Endothelial cell (in vitro differentiated cells): Measurements from ENCODE around the gene PTH2. TPM values are rescaled to one million over a fixed set of nuclear protein-coding genes. Genes with fewer than 3 reads are reported as not detected.

Source experiments
- DNase-seq: peaks from one replicate; pipeline ENCODE4 v3.0.0; 2021; ENCODE audit warnings: low spot score
- H3K27ac Mint-ChIP-seq: one replicate; pipeline ENCODE4 v1.8.0; 2021; ENCODE audit warnings: mixed read lengths, inconsistent platforms; ENCODE audit not compliant: unreplicated experiment
- H3K27me3 Mint-ChIP-seq: one replicate; pipeline ENCODE4 v1.8.0; 2021; ENCODE audit warnings: mild to moderate bottlenecking, moderate library complexity, mixed read lengths, inconsistent platforms; ENCODE audit not compliant: unreplicated experiment
- H3K36me3 Mint-ChIP-seq: one replicate; pipeline ENCODE4 v1.8.0; 2021; ENCODE audit warnings: mild to moderate bottlenecking, low read depth, mixed read lengths, inconsistent platforms; ENCODE audit not compliant: unreplicated experiment
- H3K4me1 Mint-ChIP-seq: one replicate; pipeline ENCODE4 v1.8.0; 2021; ENCODE audit warnings: mild to moderate bottlenecking, mixed read lengths, inconsistent platforms; ENCODE audit not compliant: unreplicated experiment
- H3K4me3 Mint-ChIP-seq: one replicate; pipeline ENCODE4 v1.8.0; 2021; ENCODE audit warnings: mild to moderate bottlenecking, mixed read lengths, inconsistent platforms; ENCODE audit not compliant: unreplicated experiment
- H3K9me3 Mint-ChIP-seq: one replicate; pipeline ENCODE4 v1.8.0; 2021; ENCODE audit warnings: mixed read lengths, inconsistent platforms; ENCODE audit not compliant: unreplicated experiment
- CTCF ChIP-seq: fragments of 200-600 bp; sonication (generic); IDR thresholded peaks from one replicate; pipeline ENCODE4 v1.5.0; 2021; ENCODE audit warnings: antibody characterized with exemption; ENCODE audit not compliant: unreplicated experiment
- total RNA-seq: library from RNA; stranded (reverse); fragmentation: NEBNext Ultra II Directional; extraction: Animal tissue kit (Norgen Biotek cat#: 25700); gene quantifications from one replicate; pipeline ENCODE4 v1.2.1, GENCODE V29; 2021; ENCODE audit not compliant: unreplicated experiment

PTH2 gene
- total RNA-seq, 1 donor from 2014 or later = not detected

DNA sequence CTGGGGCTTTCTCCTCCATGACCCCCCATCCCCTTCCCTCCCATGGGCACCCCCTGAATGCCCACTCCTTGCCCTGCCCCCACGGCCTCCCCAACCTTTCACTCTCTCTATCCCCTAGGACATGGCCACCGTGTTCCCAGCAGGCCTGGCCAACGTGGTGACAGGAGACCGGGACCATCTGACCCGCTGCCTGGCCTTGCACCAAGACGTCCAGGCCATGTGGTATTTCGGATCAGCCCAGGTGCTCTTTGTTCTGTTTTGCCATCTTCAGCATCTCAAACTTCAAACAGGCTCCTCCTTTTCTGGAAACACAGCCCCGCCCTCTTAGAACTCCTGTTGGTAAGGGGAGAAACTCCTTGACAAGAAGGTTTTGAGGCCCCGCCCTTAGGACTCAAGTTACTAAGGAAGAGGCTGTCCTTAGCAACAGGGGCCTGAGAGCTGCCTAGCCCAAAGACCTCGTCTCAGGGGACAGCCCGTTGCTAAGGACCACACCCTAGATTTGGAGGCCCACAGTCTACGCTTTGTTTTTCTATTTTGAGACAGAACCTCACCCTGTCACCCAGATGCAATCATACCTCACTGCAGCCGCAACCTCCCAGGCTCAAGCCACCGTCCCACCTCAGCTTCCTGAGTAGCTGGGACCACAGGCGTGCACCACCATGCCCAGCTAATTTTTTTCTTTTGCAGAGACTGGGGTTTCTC is 45.7 kb upstream of the PTH2 start:
- no peak for TF ChIP-seq CTCF
- peaks cover 5% of the 10 kb centered on the region for H3K4me1 Mint-ChIP-seq
- H3K27ac Mint-ChIP-seq = no peak overlapping the region
- no peak for DNase-seq
- H3K9me3 Mint-ChIP-seq = no peaks in the 10 kb centered on the region
- H3K36me3 Mint-ChIP-seq = peaks cover 6% of the 10 kb centered on the region
- peaks cover 5% of the 10 kb centered on the region for H3K27me3 Mint-ChIP-seq
- peak overlapping the region; percentile 11 for H3K4me3 Mint-ChIP-seq

DNA sequence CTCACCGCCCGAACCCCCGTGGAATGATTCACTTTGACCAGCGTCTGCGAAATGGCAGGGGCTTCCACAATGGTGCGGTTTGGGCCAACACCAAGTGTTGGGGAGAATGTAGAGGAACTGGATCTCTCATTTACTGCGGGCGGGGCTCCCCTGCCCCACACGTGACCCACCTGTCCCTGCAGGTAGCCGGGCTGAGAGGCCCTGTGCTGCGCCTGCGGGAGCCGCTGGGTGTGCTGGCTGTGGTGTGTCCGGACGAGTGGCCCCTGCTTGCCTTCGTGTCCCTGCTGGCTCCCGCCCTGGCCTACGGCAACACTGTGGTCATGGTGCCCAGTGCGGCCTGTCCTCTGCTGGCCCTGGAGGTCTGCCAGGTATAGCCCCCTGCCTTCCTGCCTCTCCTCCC is 45.0 kb upstream of the PTH2 start:
- Mint-ChIP-seq H3K27me3 (peaks cover 5% of the 10 kb centered on the region), H3K27ac (no peak overlapping the region), H3K36me3 (peaks cover 6% of the 10 kb centered on the region), H3K4me3 (no peak overlapping the region), H3K9me3 (no peaks in the 10 kb centered on the region), H3K4me1 (peaks cover 5% of the 10 kb centered on the region)
- no peak for TF ChIP-seq CTCF
- DNase-seq = no peak

DNA sequence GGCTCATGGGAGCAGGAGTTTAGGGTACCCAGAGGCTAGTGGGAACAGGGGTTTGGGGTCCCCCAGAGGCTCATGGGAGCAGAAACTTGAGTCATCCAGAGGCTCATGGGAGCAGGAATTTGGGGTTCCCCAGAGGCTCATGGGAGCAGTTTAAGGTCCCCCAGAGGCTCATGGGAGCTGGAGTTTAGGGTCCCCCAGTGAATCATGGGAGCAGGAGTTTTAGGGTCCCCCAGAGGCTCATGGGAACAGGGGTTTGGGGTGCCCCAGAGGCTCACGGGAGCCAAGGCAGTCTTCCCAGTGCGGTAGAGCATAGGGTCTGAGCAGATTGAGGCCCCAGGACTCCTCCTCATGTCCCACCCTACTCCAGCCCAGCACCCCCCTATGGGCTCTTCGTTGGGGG is 42.1 kb upstream of the PTH2 start:
- no peaks in the 10 kb centered on the region for H3K9me3 Mint-ChIP-seq
- peaks cover 6% of the 10 kb centered on the region for H3K36me3 Mint-ChIP-seq
- H3K4me1 Mint-ChIP-seq = no peaks in the 10 kb centered on the region
- H3K4me3 Mint-ChIP-seq = no peak overlapping the region
- no peak overlapping the region for H3K27ac Mint-ChIP-seq
- DNase-seq = no peak
- peaks cover 6% of the 10 kb centered on the region for H3K27me3 Mint-ChIP-seq
- TF ChIP-seq CTCF = no peak

- Mint-ChIP-seq H3K36me3 (peaks cover 6% of the 10 kb centered on the region), H3K9me3 (no peaks in the 10 kb centered on the region), H3K27ac (no peak overlapping the region), H3K4me3 (no peak overlapping the region), H3K27me3 (peaks cover 6% of the 10 kb centered on the region), H3K4me1 (no peaks in the 10 kb centered on the region)
- DNase-seq = no peak
- TF ChIP-seq CTCF = no peak
These were observed 40.9 kb upstream of the PTH2 start for GRCh38 chr19:49463960-49464740.

- H3K4me1 Mint-ChIP-seq = no peaks in the 10 kb centered on the region
- peaks cover 6% of the 10 kb centered on the region for H3K36me3 Mint-ChIP-seq
- peaks cover 8% of the 10 kb centered on the region for H3K27me3 Mint-ChIP-seq
- no peaks in the 10 kb centered on the region for H3K9me3 Mint-ChIP-seq
- no peak overlapping the region for H3K4me3 Mint-ChIP-seq
- DNase-seq = no peak
- no peak overlapping the region for H3K27ac Mint-ChIP-seq
- no peak for TF ChIP-seq CTCF
These were observed 39.3 kb upstream of the PTH2 start for GRCh38 chr19:49462492-49462891.
